Sigmoid colon (tissue), 7 donors: ENCODE data around the gene TSPAN14. TPM values are rescaled to one million over a fixed set of nuclear protein-coding genes. Genes with fewer than 3 reads are reported as not detected.

ENCODE experiments used
- DNase-seq: peaks from one replicate; pipeline ENCODE4 v3.0.0-alpha.2; 2019
- H3K27ac ChIP-seq, 4 donors: fragments of 200-600 bp; sonication (generic); one replicate each; pipeline ENCODE4 v1.5.1; 2016 to 2019; ENCODE audit warnings: mild to moderate bottlenecking in 1 of 4
- H3K27me3 ChIP-seq, 3 donors: fragments of 200-600 bp; sonication (generic); one replicate each; pipeline ENCODE4 v1.5.1; 2019; ENCODE audit warnings: mild to moderate bottlenecking in 1 of 3
- H3K36me3 ChIP-seq, 4 donors: fragments of 200-600 bp; sonication (generic); one replicate each; pipeline ENCODE4 v1.5.1; 2016 to 2019
- H3K4me1 ChIP-seq, 4 donors: fragments of 200-600 bp; sonication (generic); one replicate each; pipeline ENCODE4 v1.5.1; 2017 to 2019
- H3K4me3 ChIP-seq, 4 donors: fragments of 200-600 bp; sonication (generic); one replicate each; pipeline ENCODE4 v1.5.1; 2017 to 2019; ENCODE audit warnings: mild to moderate bottlenecking in 2 of 4, moderate library complexity in 1 of 4
- H3K9me3 ChIP-seq, 4 donors: fragments of 200-600 bp in 3 of 4; sonication (generic) in 3 of 4; one replicate each; pipeline versions ENCODE4 v1.5.1 to v1.6.1; 2013 to 2019
- EP300 ChIP-seq, 4 donors: sonication (generic); formaldehyde crosslinking; IDR thresholded peaks; one replicate each; pipeline ENCODE4 v1.6.1; 2017; ENCODE audit warnings: antibody characterized with exemption in 4 of 4
- POLR2A ChIP-seq, 2 donors: fragments of 450-650 bp; IDR thresholded peaks; one replicate each; pipeline ENCODE4 v1.6.1; 2016; ENCODE audit warnings: antibody characterized with exemption in 2 of 2, mild to moderate bottlenecking in 2 of 2, moderate library complexity in 2 of 2
- POLR2AphosphoS5 ChIP-seq, 4 donors: sonication (generic); formaldehyde crosslinking; IDR thresholded peaks; one replicate each; pipeline ENCODE4 v1.6.1; 2017; ENCODE audit warnings: antibody characterized with exemption in 4 of 4
- WGBS, 2 donors: extraction: QIAGEN DNeasy Blood & Tissue Kit; methylation state at CpG; one replicate each; pipeline ENCODE4 v1.1.7; 2013; 5-methylcytosine and 5-hydroxymethylcytosine counted together
- intact Hi-C: fragments of 100-400 bp; cut with DNase I; formaldehyde crosslinking; loops from one replicate; pipeline ENCODE4 v1.15.1; 2023
- polyA plus RNA-seq, 3 donors: library from polyadenylated mRNA; stranded (reverse); fragments of 200-250 nt; gene quantifications; one replicate each; pipeline ENCODE4 v1.2.3, GENCODE V29; 2013
- total RNA-seq, 4 donors: library from RNA; depleted of rRNA; stranded (reverse); fragments of >200 nt; gene quantifications; one replicate each; pipeline ENCODE4 v1.1.0, GENCODE V29; 2016
- TF ChIP-seq, protein P1 (sequence below), 4 experiments: fragments of 450-650 bp in 3 of 4; fragments of 200-600 bp in 1 of 4; IDR thresholded peaks; one replicate each; pipeline ENCODE4 v1.5.1; 2016 to 2019; ENCODE audit warnings: antibody characterized with exemption in 4 of 4, mild to moderate bottlenecking in 3 of 4, moderate library complexity in 2 of 4
- donor health status: healthy with polysubstance abuse.
- donor health status: Bipolar disorder and iron deficiency.
- donor health status: healthy.

Gene TSPAN14
- total and polyA plus RNA-seq, 7 donors, result 12.0 to 67.3 (median 23.5) TPM

DNA sequence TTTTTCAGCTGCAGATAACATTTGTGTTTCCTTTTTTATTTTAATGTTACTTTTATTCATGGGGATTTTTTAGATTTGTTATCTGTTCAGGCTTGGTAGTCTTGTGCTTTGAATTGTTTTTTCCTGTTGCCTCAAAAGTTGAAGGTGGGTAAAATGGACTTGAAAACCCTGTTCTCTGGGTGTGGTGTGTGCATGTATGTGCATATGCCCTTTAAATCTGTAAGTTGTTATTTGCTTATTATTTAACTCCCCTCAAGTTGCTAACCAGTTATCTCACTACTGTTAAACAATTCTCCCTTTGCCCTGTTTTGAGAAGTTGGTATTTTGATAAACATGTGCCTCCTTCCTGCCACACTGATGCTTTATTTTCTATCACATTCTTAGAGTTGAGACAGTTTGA is 30.6 kb downstream of the TSPAN14 start:
- intact Hi-C loops, result no loop called here
- no peak overlapping the region for H3K27ac ChIP-seq

DNA sequence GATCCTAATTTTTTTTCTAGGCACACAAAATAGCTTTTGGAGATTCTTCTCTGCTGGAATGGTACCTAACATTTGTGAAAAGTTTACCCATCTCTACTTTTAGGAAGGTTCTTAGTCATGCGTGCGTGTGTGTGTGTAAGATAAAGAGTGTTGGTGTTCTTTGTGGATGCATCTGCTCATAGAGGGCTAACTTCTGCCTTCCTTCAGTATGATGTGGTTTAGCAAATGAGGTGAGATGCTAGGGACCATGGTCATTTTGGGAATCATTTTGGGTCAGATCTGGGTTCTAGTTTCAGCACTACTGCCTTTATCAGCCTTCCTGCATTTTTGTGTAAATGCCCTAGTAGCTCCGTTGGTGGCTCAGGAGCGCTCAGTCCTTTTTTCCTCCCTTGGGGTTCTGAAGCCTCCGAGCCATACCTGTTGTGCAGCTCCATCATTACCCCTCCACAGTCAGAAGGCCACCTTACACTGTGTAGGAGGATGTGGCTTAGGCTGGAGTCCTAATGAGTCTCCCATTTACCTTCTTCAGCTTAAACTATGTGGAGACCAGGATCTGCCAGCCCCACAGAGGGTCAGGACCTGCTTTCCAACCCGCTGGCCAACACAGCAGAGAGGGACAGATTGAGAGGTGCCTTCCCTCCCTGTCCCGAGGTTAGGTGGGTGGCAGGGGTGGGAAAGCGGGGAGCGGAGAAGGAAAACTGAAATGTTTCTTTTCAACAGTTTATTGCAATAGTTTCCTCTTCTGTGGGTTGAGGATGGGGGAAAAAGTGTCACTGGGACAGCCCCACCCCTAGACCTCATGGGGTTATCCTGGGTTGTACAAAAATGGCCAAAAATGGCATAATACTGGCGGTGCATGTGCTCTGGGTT is 31.2 kb downstream of the TSPAN14 start:
- no peaks in the 10 kb centered on the region for H3K9me3 ChIP-seq
- peaks cover 0 to 43% (median 27%) of the 10 kb centered on the region in 4 donors for H3K4me1 ChIP-seq
- 77 to 85% methylated on average over 10 of the region's 10 CpGs for WGBS, 2 donors
- no peak for DNase-seq
- H3K27me3 ChIP-seq, result no peaks in the 10 kb centered on the region
- peaks cover 0 to 10% (median 0%) of the 10 kb centered on the region in 4 donors for H3K36me3 ChIP-seq
- TF ChIP-seq POLR2AphosphoS5 (IDR thresholded peaks at IDR 0.05), result no peak
- no peak for TF ChIP-seq POLR2A (IDR thresholded peaks at IDR 0.05)
- no peak for TF ChIP-seq EP300 (IDR thresholded peaks at IDR 0.05)
- TF ChIP-seq, protein P1, sequence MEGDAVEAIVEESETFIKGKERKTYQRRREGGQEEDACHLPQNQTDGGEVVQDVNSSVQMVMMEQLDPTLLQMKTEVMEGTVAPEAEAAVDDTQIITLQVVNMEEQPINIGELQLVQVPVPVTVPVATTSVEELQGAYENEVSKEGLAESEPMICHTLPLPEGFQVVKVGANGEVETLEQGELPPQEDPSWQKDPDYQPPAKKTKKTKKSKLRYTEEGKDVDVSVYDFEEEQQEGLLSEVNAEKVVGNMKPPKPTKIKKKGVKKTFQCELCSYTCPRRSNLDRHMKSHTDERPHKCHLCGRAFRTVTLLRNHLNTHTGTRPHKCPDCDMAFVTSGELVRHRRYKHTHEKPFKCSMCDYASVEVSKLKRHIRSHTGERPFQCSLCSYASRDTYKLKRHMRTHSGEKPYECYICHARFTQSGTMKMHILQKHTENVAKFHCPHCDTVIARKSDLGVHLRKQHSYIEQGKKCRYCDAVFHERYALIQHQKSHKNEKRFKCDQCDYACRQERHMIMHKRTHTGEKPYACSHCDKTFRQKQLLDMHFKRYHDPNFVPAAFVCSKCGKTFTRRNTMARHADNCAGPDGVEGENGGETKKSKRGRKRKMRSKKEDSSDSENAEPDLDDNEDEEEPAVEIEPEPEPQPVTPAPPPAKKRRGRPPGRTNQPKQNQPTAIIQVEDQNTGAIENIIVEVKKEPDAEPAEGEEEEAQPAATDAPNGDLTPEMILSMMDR (IDR thresholded peaks at IDR 0.05), result no peak
- H3K4me3 ChIP-seq, result no peak overlapping the region
- peak overlapping the region in 2 of 4 donors; percentile 22 to 38 for H3K27ac ChIP-seq
- intact Hi-C loops, result no loop called here

More for the DNA sequence above, 30.6 kb downstream of the TSPAN14 start:
- no peak for DNase-seq
- no peaks in the 10 kb centered on the region for H3K9me3 ChIP-seq
- H3K4me1 ChIP-seq, result peaks cover 0 to 43% (median 27%) of the 10 kb centered on the region in 4 donors
- no peaks in the 10 kb centered on the region for H3K27me3 ChIP-seq
- H3K4me3 ChIP-seq, result no peak overlapping the region
- TF ChIP-seq, protein P1 (IDR thresholded peaks at IDR 0.05), result no peak
- TF ChIP-seq POLR2AphosphoS5 (IDR thresholded peaks at IDR 0.05) (no peak), POLR2A (IDR thresholded peaks at IDR 0.05) (no peak), EP300 (IDR thresholded peaks at IDR 0.05) (no peak)
- H3K36me3 ChIP-seq, result peaks cover 0 to 6% (median 0%) of the 10 kb centered on the region in 4 donors

DNA sequence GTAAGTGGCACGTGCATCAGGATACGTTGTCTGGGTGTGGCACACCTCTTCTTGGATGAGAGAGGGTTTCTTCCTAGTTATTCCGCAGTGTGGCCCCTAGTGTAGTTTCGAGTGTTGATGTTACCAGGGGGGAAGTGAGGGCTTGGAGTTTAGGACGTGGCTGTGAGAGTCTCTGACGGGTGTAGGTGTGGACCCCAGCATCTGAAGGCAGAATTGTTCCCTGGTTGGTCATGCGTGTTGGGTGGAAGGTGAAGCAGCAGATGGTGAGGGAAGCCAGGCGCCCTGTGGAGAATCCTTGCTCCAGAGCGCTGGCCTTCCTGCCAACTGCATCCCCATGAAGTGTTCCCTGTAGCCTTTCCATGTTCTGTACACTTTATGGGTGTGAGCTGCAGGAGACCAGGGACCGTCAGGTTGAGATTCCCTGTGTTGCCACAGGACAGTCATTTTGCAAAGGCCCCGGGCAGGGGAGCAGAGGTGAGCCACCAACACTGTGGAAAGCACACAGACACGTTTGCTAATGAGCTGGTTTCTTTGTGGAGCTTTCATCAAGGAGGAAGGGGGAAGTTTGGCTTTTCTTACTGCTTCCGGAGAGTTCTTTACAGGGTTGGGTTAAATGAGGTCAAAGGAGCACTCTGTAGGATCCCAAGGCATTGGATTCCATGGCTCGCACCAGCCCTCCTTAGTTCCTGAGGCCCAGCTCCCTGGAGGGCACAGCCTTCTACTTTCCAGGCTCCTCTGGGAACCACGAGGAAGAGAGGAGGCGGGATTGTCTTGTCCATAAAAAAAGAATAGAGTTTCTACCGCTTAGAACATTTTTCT is 32.0 kb downstream of the TSPAN14 start:
- no peak for TF ChIP-seq EP300 (IDR thresholded peaks at IDR 0.05)
- TF ChIP-seq POLR2A (IDR thresholded peaks at IDR 0.05), result no peak
- TF ChIP-seq, protein P1 (IDR thresholded peaks at IDR 0.05), result no peak
- TF ChIP-seq POLR2AphosphoS5 (IDR thresholded peaks at IDR 0.05), result no peak
- 62 to 72% methylated on average over 17 of the region's 17 CpGs for WGBS, 2 donors
- Histone ChIP-seq H3K9me3 (no peaks in the 10 kb centered on the region), H3K36me3 (peaks cover 0 to 14% (median 0%) of the 10 kb centered on the region in 4 donors), H3K4me1 (peaks cover 0 to 43% (median 27%) of the 10 kb centered on the region in 4 donors), H3K27me3 (no peaks in the 10 kb centered on the region), H3K27ac (peak overlapping the region in 2 of 4 donors; percentile 20 to 22), H3K4me3 (no peak overlapping the region)
- no peak for DNase-seq
- intact Hi-C loops, result no loop called here

DNA sequence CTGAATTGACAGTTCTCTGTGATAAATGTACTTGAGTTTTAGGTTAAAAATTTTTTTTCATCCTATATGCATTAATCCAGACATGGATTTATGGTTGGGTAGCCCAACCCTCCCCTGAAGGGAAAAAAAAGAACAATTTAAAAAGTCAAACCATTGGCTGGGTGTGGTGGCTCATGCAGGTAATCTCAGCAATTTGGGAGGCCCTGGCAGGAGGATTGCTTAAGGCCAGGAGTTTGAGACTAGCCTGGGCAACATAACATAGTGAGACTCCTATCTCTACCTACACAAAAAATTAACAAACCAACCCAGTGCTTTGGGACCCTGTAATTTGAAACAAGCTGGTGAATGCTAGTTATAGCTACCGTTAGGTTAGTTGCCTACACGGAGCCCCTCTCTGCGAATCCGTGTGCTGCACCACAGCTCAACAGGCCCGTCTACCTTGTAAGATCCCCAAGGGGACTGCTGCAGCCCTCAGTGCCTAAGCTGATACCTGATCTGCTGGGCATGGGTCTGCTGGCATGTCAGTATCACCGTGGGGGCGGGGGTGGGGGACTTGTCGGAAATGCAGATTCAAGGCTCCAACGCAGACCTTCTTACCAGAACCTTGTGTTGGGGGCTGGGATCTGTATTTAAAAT is 32.8 kb downstream of the TSPAN14 start:
- Histone ChIP-seq H3K9me3 (no peaks in the 10 kb centered on the region), H3K4me3 (no peak overlapping the region), H3K4me1 (peaks cover 0 to 43% (median 27%) of the 10 kb centered on the region in 4 donors), H3K27ac (peak overlapping the region in 1 of 4 donors; percentile 20), H3K36me3 (peaks cover 0 to 18% (median 0%) of the 10 kb centered on the region in 4 donors), H3K27me3 (no peaks in the 10 kb centered on the region)
- no peak for DNase-seq
- intact Hi-C loops, result no loop called here
- TF ChIP-seq POLR2A (IDR thresholded peaks at IDR 0.05), result no peak
- WGBS, 2 donors, result 88 to 94% methylated on average over 9 of the region's 9 CpGs
